ENCODE results near the gene LSM8.
"Not testable (repeated sequence)": the region's sequence is repeated elsewhere in the genome, so short reads cannot be mapped to it uniquely, and the experiment has no call there.

Gene LSM8

GRCh38 chr7:118233799-118234198 is 49.8 kb downstream of the LSM8 start:
- no peak for TF ChIP-seq CTCF (IDR thresholded peaks at IDR 0.05; ENCODE audit: control extremely low read depth, extremely low read depth, low read depth, missing control alignments)

GRCh38 chr7:118239014-118239413 is 55.0 kb downstream of the LSM8 start:
- DNase-seq (ENCODE audit: extremely low spot score): no peak
- CTCF ChIA-PET: interaction anchor here (2.0 kb wide), 1 partner anchor 13 kb away, joined by 5 read pairs; no protein-coding TSS in a partner anchor
- TF ChIP-seq CTCF (IDR thresholded peaks at IDR 0.05; ENCODE audit: control extremely low read depth, extremely low read depth, low read depth, missing control alignments): no peak
- POLR2A ChIA-PET: no interaction called here

More at GRCh38 chr7:118233799-118234198, 49.8 kb downstream of the LSM8 start:
- ChIA-PET CTCF (interaction anchor here (1.0 kb wide), 1 partner anchor 13 kb away, joined by 3 read pairs; no protein-coding TSS in a partner anchor), POLR2A (no interaction called here)
- DNase-seq (ENCODE audit: extremely low spot score): no peak

- POLR2A ChIA-PET: not testable (repeated sequence)
- CTCF ChIA-PET: interaction anchor here (2.0 to 2.4 kb wide), 2 partner anchors 9 to 14 kb away, joined by 5 to 7 read pairs; no protein-coding TSS in a partner anchor
Observed at GRCh38 chr7:118240320-118240719, 56.4 kb downstream of the LSM8 start.

More at GRCh38 chr7:118240320-118240719, 56.4 kb downstream of the LSM8 start:
- not testable (repeated sequence) for DNase-seq (ENCODE audit: extremely low spot score)
